ENCODE results near the gene MRPS7.

Gene MRPS7

DNA sequence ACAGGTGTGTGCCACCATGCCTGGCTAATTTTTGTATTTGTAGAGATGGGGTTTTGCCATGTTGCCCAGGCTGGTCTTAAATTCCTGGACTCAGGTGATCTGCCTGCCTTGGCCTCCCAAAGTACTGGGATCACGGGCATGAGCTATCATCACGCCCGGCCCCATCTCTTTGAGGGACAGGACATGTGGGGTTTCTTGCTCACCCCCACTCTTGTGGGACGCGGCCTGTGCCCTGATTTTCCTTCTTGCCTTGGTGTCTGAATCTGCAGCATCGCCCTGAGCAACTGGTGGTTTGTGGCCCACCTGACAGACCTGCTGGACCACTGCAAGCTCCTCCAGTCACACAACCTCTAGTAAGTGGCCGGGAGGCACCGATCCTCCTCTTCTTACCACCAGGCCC lies 30.6 kb upstream of the MRPS7 start:
- DNase-seq (ENCODE audit: low read depth) = no peak
- TF ChIP-seq, protein P1, sequence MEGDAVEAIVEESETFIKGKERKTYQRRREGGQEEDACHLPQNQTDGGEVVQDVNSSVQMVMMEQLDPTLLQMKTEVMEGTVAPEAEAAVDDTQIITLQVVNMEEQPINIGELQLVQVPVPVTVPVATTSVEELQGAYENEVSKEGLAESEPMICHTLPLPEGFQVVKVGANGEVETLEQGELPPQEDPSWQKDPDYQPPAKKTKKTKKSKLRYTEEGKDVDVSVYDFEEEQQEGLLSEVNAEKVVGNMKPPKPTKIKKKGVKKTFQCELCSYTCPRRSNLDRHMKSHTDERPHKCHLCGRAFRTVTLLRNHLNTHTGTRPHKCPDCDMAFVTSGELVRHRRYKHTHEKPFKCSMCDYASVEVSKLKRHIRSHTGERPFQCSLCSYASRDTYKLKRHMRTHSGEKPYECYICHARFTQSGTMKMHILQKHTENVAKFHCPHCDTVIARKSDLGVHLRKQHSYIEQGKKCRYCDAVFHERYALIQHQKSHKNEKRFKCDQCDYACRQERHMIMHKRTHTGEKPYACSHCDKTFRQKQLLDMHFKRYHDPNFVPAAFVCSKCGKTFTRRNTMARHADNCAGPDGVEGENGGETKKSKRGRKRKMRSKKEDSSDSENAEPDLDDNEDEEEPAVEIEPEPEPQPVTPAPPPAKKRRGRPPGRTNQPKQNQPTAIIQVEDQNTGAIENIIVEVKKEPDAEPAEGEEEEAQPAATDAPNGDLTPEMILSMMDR (conservative IDR thresholded peaks at IDR 0.05; ENCODE audit: low read depth, low read length) = no peak
- H3K4me3 ChIP-seq (ENCODE audit: low read depth, low read length) = no peak overlapping the region

DNA sequence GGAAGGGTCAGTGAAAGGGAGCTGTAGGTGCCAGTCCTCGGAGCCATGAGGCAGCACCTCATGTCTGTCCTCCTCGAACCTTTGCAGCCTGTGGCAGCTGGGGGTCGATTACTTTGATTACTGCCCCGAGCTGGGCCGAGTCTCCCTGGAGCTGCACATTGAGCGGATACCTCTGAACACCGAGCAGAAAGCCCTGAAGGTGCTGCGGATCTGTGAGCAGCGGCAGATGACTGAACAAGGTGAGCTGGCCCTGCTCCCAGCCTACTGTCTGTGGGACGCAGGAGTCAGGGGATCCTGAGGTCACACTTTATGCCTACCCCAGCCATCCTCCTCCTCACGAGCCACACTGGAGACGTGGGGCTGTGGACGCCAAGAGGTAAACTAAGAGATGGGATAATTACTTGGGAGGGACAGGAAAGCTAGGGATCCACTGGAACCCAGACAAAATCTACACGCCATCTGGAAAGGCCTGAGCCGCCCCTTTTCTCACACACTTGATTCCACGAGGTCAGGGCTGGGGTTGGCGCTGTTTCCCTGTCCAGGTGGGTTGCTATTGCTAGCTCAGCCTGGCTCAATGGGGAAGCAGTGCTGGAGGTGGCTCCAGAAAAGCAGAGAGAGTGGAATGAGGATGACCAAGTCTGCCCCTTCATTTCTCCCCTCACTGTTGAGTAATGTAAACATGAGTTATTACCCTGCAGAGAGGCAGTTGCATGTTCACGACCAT lies 29.8 kb upstream of the MRPS7 start:
- DNase-seq (ENCODE audit: low read depth) = no peak
- no peak overlapping the region for H3K4me3 ChIP-seq (ENCODE audit: low read depth, low read length)
- TF ChIP-seq, protein P1 (conservative IDR thresholded peaks at IDR 0.05; ENCODE audit: low read depth, low read length) = no peak

DNA sequence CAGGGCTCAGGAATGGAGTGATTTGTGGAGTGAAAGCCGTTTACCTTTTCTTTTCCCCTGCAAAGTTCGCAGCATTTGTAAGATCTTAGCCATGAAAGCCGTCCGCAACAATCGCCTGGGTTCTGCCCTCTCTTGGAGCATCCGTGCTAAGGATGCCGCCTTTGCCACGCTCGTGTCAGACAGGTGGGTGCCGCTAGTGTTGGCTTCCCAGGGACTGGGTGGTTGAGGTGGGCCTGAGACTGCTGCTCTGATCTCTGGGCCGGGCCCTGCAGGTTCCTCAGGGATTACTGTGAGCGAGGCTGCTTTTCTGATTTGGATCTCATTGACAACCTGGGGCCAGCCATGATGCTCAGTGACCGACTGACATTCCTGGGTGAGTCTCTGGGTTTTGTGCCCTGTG lies 28.9 kb upstream of the MRPS7 start:
- TF ChIP-seq, protein P1 (conservative IDR thresholded peaks at IDR 0.05; ENCODE audit: low read depth, low read length) = no peak
- DNase-seq (ENCODE audit: low read depth) = no peak
- H3K4me3 ChIP-seq (ENCODE audit: low read depth, low read length) = no peak overlapping the region

DNA sequence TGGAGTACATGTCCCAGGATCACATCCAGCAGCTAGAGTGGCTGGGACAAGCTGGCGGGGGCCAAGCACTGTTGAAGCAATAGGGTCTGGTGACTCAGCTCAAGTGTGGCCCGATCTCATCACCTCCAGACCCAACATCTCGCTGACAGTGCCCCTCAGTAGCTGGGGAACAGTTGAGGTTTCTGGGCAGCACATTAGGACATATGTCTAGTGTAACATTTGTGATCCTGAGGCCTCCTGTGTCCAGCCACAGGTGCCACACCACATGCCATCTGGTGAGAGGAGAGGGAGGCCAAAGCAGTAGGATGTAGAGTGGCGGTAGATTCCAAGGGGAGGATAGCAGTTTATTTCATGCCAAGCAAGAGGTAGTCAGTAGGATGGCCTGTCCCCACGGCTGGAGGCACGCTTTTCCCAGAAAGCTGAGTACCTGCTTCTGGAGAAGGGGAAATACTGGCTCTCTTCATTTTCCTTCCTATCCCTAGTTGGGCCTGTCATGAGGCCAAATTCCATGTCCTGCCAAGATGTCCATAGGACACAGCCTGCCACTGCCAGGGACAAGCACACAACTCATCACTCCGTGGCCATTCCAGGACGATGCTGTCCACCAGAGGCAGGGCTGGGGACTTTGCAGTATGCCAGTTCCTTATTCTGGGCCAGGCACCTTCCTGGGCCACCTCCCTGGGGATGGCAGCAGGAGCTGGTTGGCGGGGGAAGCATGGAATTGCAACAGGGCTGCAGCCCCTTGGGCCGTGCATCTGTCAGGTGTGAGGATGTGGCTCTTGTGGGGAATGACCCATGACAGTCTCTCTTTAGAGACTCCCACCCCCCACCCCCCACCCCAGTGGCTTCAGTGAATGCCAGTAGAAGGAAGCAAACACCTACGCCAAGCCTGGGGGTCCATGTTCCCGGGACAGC lies 24.3 kb upstream of the MRPS7 start:
- H3K4me3 ChIP-seq (ENCODE audit: low read depth, low read length) = no peak overlapping the region
- TF ChIP-seq, protein P1 (conservative IDR thresholded peaks at IDR 0.05; ENCODE audit: low read depth, low read length) = no peak
- no peak for DNase-seq (ENCODE audit: low read depth)

DNA sequence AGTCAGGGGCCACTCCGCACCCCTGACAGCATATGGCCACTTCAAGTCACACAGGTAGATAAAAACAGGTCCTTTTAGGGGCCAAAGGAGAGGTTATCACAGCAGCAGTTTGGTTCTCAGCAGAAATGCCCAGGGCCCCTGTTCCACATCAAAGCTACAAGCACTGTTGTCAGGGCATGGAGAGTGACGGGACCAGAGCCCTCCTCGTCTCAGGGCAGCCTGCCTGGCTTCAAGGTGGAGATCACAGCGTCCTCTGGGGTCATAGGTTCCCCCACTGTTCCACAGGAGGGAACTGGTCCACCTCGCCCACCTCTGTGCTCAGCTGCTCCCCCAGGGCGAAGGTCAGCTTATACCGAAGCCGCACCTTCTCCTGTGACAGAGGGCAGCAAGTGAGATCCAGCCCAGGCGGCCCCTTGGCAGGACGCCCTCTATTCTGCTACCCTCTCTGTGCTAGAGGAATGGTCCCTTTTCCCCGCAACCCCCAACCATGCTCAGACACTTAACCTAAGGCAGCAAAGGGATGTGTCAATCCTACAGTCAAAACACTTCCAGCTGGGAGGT lies 23.6 kb upstream of the MRPS7 start:
- DNase-seq (ENCODE audit: low read depth) = no peak
- TF ChIP-seq, protein P1 (conservative IDR thresholded peaks at IDR 0.05; ENCODE audit: low read depth, low read length) = no peak
- no peak overlapping the region for H3K4me3 ChIP-seq (ENCODE audit: low read depth, low read length)

DNA sequence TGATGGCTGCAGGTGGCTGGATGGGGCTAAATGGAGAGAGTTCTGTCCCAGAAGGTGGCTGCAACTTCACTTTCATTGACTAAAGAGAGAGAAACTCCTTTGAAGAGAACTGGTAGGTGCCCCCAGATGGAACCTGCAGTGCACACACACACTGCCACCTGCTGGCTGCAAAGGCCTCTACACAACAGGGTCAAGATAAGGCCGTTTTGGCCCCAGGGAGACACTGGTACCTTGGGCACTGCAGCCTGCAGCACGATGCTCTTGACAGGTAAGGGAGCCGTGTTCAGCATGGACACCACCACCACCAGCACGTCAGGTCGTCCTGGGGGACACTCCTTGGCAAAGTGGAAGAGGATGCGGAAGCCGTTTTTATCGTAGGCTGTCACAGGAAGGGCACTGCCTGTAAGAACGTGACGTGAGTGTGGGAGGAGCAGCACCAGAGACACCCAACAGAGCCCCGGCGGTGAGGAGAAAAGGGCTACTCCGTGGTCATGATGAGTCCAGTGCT lies 22.9 kb upstream of the MRPS7 start:
- TF ChIP-seq, protein P1 (conservative IDR thresholded peaks at IDR 0.05; ENCODE audit: low read depth, low read length) = peak; percentile 90
- H3K4me3 ChIP-seq (ENCODE audit: low read depth, low read length) = no peak overlapping the region
- DNase-seq (ENCODE audit: low read depth) = peak; percentile 85
